ENCODE results near the gene PICALM. TPM values are rescaled to one million over a fixed set of nuclear protein-coding genes. Genes with fewer than 3 reads are reported as not detected.

The PICALM gene
- total and polyA plus RNA-seq, 10 of the 15 experiments (the other 5 are each of a cell fraction or from before 2014, with no cell fraction given): 4.3 to 150 (median 41.8) TPM

- no peak for TF ChIP-seq SRF (IDR thresholded peaks at IDR 0.05; ENCODE audit: low read depth in 2 of 2, low read length in 2 of 2)
- no peak for TF ChIP-seq BHLHE40 (IDR thresholded peaks at IDR 0.05; ENCODE audit: borderline replicate concordance in 1 of 2, low read depth in 2 of 2, low read length in 1 of 2)
Measured at GRCh38 chr11:86014221-86014620, 54.7 kb downstream of the PICALM start (continued).

- ChIA-PET POLR2A (interaction anchor here (1.7 kb wide), 1 partner anchor 14 kb away, joined by 4 read pairs; no protein-coding TSS in a partner anchor), RAD21 (ENCODE audit: unreplicated experiment) (no interaction called here), SMC1A (ENCODE audit: uncharacterized antibody, unreplicated experiment) (interaction anchor here (0.9 to 2.1 kb wide), 7 partner anchors 14 to 208 kb away, joined by 3 to 7 read pairs (median 4); no protein-coding TSS in a partner anchor), CTCF (interaction anchor here (1.1 to 1.8 kb wide), 5 partner anchors 11 to 30 kb away, joined by 3 to 6 read pairs (median 5); no protein-coding TSS in a partner anchor)
- BruUV-seq (replicated peaks): no TSS peak
- no peak overlapping the region for H2AFZ ChIP-seq (ENCODE audit: control insufficient read depth, low read depth, low read length)
- no peak overlapping the region for H3K4me3 ChIP-seq
- TF ChIP-seq POLR2A (IDR thresholded peaks at IDR 0.05; ENCODE audit: low read depth, low read length): no peak
- no peak for TF ChIP-seq MTA3 (IDR thresholded peaks at IDR 0.05; ENCODE audit: borderline replicate concordance, low read length)
- TF ChIP-seq SUZ12 (IDR thresholded peaks at IDR 0.05; ENCODE audit: unreplicated experiment): no peak
- no peak for TF ChIP-seq NBN (IDR thresholded peaks at IDR 0.05)
- no peak for TF ChIP-seq FOXM1 (IDR thresholded peaks at IDR 0.05; ENCODE audit: low read depth, low read length)
- H3K4me2 ChIP-seq (ENCODE audit: control insufficient read depth, insufficient read depth): no peak overlapping the region
- H3K9ac ChIP-seq (ENCODE audit: control insufficient read depth, insufficient read depth, low read length): no peak overlapping the region
- in situ Hi-C loops (cut with MboI) (no loop called here), intact Hi-C loops (cut with micrococcal nuclease; ENCODE audit: unreplicated experiment) (no loop called here)
- no peaks in the 10 kb centered on the region for H3K27me3 ChIP-seq (replicated peaks in 1 of 2; ENCODE audit: control insufficient read depth in 2 of 2, insufficient read depth in 2 of 2, low read length in 1 of 2)
- H3K27ac ChIP-seq (ENCODE audit: control insufficient read depth, insufficient read depth): no peak overlapping the region
- no peak for ATAC-seq
- H3K36me3 ChIP-seq (ENCODE audit: control insufficient read depth in 2 of 2, insufficient read depth in 2 of 2, low read length in 1 of 2): peaks cover 0 to 13% of the 10 kb centered on the region in 2 experiments
- H4K20me1 ChIP-seq (ENCODE audit: control insufficient read depth, insufficient read depth): no peaks in the 10 kb centered on the region
- H3K4me1 ChIP-seq (ENCODE audit: control insufficient read depth, insufficient read depth, low read length): peaks cover 3% of the 10 kb centered on the region; the same call in 1 of the 2 replicates
- DNase-seq (ENCODE audit: low read depth, low spot score): no peak
- FAIRE-seq: no peak
- H3K79me2 ChIP-seq (ENCODE audit: control insufficient read depth, insufficient read depth, low read length): peaks cover 3% of the 10 kb centered on the region; the same call in 1 of the 2 replicates
- no peaks in the 10 kb centered on the region for H3K9me3 ChIP-seq (replicated peaks; ENCODE audit: control insufficient read depth, insufficient read depth, low read length)
Measured at GRCh38 chr11:86013713-86014112, 55.2 kb downstream of the PICALM start.

Measured in GM12878 (cell line).